Neural cell (in vitro differentiated cells): Measurements from ENCODE around the gene SCARB1. TPM values are rescaled to one million over a fixed set of nuclear protein-coding genes. Genes with fewer than 3 reads are reported as not detected.

Experiments
- H2AFZ ChIP-seq: fragments of 200-600, 300-800 bp; sonication (generic), shearing (Covaris generic); 2 replicates; pipeline ENCODE4 v1.6.0; 2014; ENCODE audit warnings: low read depth, mild to moderate bottlenecking, antibody characterized with exemption, low read length, moderate library complexity
- H3F3A ChIP-seq: fragments of 200-600 bp; shearing (Covaris generic); 2 replicates; pipeline ENCODE4 v1.6.1; 2016; ENCODE audit warnings: mild to moderate bottlenecking, moderate library complexity, mixed read lengths, antibody characterized with exemption, low read length; ENCODE audit not compliant: insufficient read depth, poor library complexity, severe bottlenecking
- H3K27ac ChIP-seq: fragments of 200-600, 300-800 bp; sonication (generic), shearing (Covaris generic); 2 replicates; pipeline ENCODE4 v1.5.1; 2014; ENCODE audit warnings: mild to moderate bottlenecking, low read length, moderate library complexity
- H3K27me3 ChIP-seq: fragments of 300-800, 200-600 bp; sonication (generic), shearing (Covaris generic); 2 replicates; pipeline ENCODE4 v1.6.0; 2014; ENCODE audit warnings: mild to moderate bottlenecking, low read depth, low read length, moderate library complexity; ENCODE audit not compliant: insufficient read depth
- H3K36me3 ChIP-seq: fragments of 300-800, 200-600 bp; sonication (generic), shearing (Covaris generic); 2 replicates; pipeline ENCODE4 v1.5.1; 2014; ENCODE audit warnings: mild to moderate bottlenecking, antibody characterized with exemption, low read length, moderate library complexity; ENCODE audit not compliant: insufficient read depth
- H3K4me2 ChIP-seq: fragments of 300-800, 200-600 bp; sonication (generic), shearing (Covaris generic); 2 replicates; pipeline ENCODE4 v1.6.0; 2014; ENCODE audit warnings: mild to moderate bottlenecking, low read length
- H3K4me3 ChIP-seq: fragments of 300-800, 200-600 bp; sonication (generic), shearing (Covaris generic); 2 replicates; pipeline ENCODE4 v1.5.1; 2014; ENCODE audit warnings: mild to moderate bottlenecking, low read length, moderate library complexity
- H3K79me2 ChIP-seq: fragments of 200-600 bp; shearing (Covaris generic); replicated peaks from 2 replicates; pipeline ENCODE4 v1.6.0; 2014; ENCODE audit warnings: mild to moderate bottlenecking, low read length, moderate library complexity; ENCODE audit not compliant: insufficient read depth
- H3K9ac ChIP-seq: fragments of 300-800, 200-600 bp; sonication (generic), shearing (Covaris generic); 2 replicates; pipeline ENCODE4 v1.6.1; 2016; ENCODE audit warnings: mild to moderate bottlenecking, low read length, mixed read lengths
- H3K9me2 ChIP-seq: fragments of 200-600 bp; shearing (Covaris generic); 2 replicates; pipeline ENCODE4 v1.6.1; 2016; ENCODE audit warnings: mild to moderate bottlenecking, low read length, mixed read lengths; ENCODE audit not compliant: insufficient read depth
- H3K9me3 ChIP-seq: fragments of 200-600, 300-800 bp; sonication (generic), shearing (Covaris generic); 2 replicates; pipeline ENCODE4 v1.6.1; 2016; ENCODE audit warnings: mild to moderate bottlenecking, mixed run types, low read length, moderate library complexity, mixed read lengths
- H4K20me1 ChIP-seq: fragments of 200-600 bp; shearing (Covaris generic); 2 replicates; pipeline ENCODE4 v1.6.1; 2016; ENCODE audit warnings: mild to moderate bottlenecking, mixed run types; ENCODE audit not compliant: insufficient read depth
- CTCF ChIP-seq: fragments of 450-650 bp; IDR thresholded peaks from 2 replicates; pipeline ENCODE4 v1.5.1; 2014; ENCODE audit warnings: antibody characterized with exemption, mild to moderate bottlenecking, moderate library complexity; ENCODE audit not compliant: poor library complexity, severe bottlenecking
- EP300 ChIP-seq: fragments of 450-650 bp; conservative IDR thresholded peaks from 2 replicates; pipeline ENCODE4 v1.6.1; 2014; ENCODE audit warnings: antibody characterized with exemption, mild to moderate bottlenecking, moderate library complexity; ENCODE audit not compliant: poor library complexity, severe bottlenecking
- MXI1 ChIP-seq: fragments of 450-650 bp; conservative IDR thresholded peaks from 2 replicates; pipeline ENCODE4 v1.6.1; 2014; ENCODE audit warnings: antibody characterized with exemption, mild to moderate bottlenecking; ENCODE audit not compliant: poor library complexity, severe bottlenecking
- POLR2AphosphoS5 ChIP-seq: IDR thresholded peaks from 2 replicates; pipeline ENCODE4 v1.6.1; 2012
- REST ChIP-seq: IDR thresholded peaks from 2 replicates; pipeline ENCODE4 v1.6.1; 2012; ENCODE audit warnings: borderline replicate concordance
- SMC3 ChIP-seq: fragments of 450-650 bp; conservative IDR thresholded peaks from 2 replicates; pipeline ENCODE4 v1.6.1; 2014; ENCODE audit warnings: antibody characterized with exemption, mild to moderate bottlenecking, moderate library complexity; ENCODE audit not compliant: poor library complexity
- TAF1 ChIP-seq: IDR thresholded peaks from 2 replicates; pipeline ENCODE4 v1.6.1; 2012; ENCODE audit warnings: low read depth
- polyA plus RNA-seq: library from polyadenylated mRNA; depleted of rRNA; stranded (reverse); fragments of >200 nt; gene quantifications from 2 replicates; pipeline ENCODE4 v1.2.3, GENCODE V29; 2014

Gene SCARB1
- polyA plus RNA-seq, 1 donor from 2014 or later: 5.8 TPM

GRCh38 chr12:124868252-124869058 is 4.8 kb upstream of the SCARB1 start:
- no peak overlapping the region for H3K9ac ChIP-seq
- H3K9me2 ChIP-seq: no peaks in the 10 kb centered on the region
- no peak overlapping the region for H2AFZ ChIP-seq
- H4K20me1 ChIP-seq: no peaks in the 10 kb centered on the region
- no peaks in the 10 kb centered on the region for H3K36me3 ChIP-seq
- no peak overlapping the region for H3K27ac ChIP-seq
- no peaks in the 10 kb centered on the region for H3F3A ChIP-seq
- H3K9me3 ChIP-seq: no peaks in the 10 kb centered on the region
- H3K4me2 ChIP-seq: no peak overlapping the region
- no peak for TF ChIP-seq POLR2AphosphoS5
- TF ChIP-seq REST: no peak
- no peak for TF ChIP-seq EP300
- no peak for TF ChIP-seq CTCF
- no peak for TF ChIP-seq MXI1
- H3K4me3 ChIP-seq: no peak overlapping the region
- no peaks in the 10 kb centered on the region for H3K27me3 ChIP-seq
- H3K79me2 ChIP-seq: no peaks in the 10 kb centered on the region

GRCh38 chr12:124867401-124867930 is 3.8 kb upstream of the SCARB1 start:
- no peaks in the 10 kb centered on the region for H3K79me2 ChIP-seq
- no peaks in the 10 kb centered on the region for H3K9me3 ChIP-seq
- H3K4me2 ChIP-seq: no peak overlapping the region
- H3K27me3 ChIP-seq: peaks cover 7% of the 10 kb centered on the region
- H3K4me3 ChIP-seq: no peak overlapping the region
- H4K20me1 ChIP-seq: no peaks in the 10 kb centered on the region
- H3K27ac ChIP-seq: no peak overlapping the region
- H3F3A ChIP-seq: no peaks in the 10 kb centered on the region
- TF ChIP-seq SMC3 (no peak), TAF1 (no peak), POLR2AphosphoS5 (no peak), CTCF (no peak), EP300 (no peak)
- no peak overlapping the region for H2AFZ ChIP-seq
- no peak overlapping the region for H3K9ac ChIP-seq
- no peaks in the 10 kb centered on the region for H3K36me3 ChIP-seq
- no peaks in the 10 kb centered on the region for H3K9me2 ChIP-seq
